ENCODE results near the gene PRF1.

- no peak for TF ChIP-seq CTCF (IDR thresholded peaks at IDR 0.05; ENCODE audit: insufficient read depth, low read length)
- TF ChIP-seq GABPA (IDR thresholded peaks at IDR 0.05; ENCODE audit: low read depth), result no peak
- TF ChIP-seq, protein P1, sequence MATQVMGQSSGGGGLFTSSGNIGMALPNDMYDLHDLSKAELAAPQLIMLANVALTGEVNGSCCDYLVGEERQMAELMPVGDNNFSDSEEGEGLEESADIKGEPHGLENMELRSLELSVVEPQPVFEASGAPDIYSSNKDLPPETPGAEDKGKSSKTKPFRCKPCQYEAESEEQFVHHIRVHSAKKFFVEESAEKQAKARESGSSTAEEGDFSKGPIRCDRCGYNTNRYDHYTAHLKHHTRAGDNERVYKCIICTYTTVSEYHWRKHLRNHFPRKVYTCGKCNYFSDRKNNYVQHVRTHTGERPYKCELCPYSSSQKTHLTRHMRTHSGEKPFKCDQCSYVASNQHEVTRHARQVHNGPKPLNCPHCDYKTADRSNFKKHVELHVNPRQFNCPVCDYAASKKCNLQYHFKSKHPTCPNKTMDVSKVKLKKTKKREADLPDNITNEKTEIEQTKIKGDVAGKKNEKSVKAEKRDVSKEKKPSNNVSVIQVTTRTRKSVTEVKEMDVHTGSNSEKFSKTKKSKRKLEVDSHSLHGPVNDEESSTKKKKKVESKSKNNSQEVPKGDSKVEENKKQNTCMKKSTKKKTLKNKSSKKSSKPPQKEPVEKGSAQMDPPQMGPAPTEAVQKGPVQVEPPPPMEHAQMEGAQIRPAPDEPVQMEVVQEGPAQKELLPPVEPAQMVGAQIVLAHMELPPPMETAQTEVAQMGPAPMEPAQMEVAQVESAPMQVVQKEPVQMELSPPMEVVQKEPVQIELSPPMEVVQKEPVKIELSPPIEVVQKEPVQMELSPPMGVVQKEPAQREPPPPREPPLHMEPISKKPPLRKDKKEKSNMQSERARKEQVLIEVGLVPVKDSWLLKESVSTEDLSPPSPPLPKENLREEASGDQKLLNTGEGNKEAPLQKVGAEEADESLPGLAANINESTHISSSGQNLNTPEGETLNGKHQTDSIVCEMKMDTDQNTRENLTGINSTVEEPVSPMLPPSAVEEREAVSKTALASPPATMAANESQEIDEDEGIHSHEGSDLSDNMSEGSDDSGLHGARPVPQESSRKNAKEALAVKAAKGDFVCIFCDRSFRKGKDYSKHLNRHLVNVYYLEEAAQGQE (IDR thresholded peaks at IDR 0.05; ENCODE audit: insufficient replicate concordance, low read depth), result no peak
Observed at GRCh38 chr10:70567603-70568002, 34.9 kb downstream of the PRF1 start.

Data from HL-60 (cell line).